Glomerular visceral epithelial cell (primary cell): ENCODE measurements around the gene DHX8.

Source experiments
- DNase-seq: peaks from one replicate; pipeline ENCODE4 v3.0.0-alpha.2; 2016; ENCODE audit errors: extremely low spot score

DHX8 gene

DNA sequence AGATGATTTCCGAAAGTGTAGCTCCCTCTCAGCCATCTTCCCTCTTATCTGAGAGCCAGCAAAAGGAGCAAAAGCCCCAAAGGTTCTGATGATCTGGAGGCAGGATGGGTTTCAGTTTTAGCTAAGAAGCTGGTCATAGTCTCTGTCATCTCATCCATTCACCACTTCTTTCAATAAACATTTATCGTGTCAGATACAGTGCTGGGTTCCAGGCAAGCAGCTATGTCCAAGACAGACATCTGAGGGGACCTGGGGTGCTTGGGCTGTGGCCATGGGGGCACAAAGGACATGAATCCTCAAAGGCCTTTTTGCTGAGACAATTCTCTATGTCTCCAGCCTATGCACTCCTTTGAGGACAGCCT is 63.4 kb downstream of the DHX8 start:
- no peak for DNase-seq

DNA sequence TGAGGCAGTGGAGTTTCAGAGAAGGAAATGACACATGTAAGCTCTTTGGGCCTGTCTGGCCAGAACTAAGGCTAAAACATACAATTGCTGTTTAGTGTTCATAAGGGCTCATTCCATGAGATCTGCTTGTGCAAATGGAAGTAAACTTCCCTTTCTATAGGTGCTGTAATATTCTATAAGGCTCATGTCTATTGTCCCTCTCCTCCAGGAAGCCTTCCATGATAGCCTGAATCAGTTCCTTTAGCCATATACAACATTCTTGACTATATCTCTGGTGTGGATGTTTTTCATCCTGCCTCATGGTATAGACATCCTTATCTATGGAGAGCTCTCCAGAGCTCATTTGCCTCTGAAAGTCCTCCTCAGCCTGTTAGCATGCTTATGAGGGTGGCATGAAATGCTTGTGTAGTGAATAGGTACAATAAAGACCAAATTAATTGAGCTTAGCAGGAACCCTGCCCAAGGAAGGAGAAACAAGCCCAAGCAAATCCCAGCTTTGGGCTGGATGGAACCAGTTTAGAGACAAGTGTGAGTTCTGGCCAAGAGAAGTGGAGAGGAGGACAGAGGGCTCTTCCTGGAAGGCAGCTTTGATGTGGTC is 64.0 kb downstream of the DHX8 start:
- no peak for DNase-seq

DNA sequence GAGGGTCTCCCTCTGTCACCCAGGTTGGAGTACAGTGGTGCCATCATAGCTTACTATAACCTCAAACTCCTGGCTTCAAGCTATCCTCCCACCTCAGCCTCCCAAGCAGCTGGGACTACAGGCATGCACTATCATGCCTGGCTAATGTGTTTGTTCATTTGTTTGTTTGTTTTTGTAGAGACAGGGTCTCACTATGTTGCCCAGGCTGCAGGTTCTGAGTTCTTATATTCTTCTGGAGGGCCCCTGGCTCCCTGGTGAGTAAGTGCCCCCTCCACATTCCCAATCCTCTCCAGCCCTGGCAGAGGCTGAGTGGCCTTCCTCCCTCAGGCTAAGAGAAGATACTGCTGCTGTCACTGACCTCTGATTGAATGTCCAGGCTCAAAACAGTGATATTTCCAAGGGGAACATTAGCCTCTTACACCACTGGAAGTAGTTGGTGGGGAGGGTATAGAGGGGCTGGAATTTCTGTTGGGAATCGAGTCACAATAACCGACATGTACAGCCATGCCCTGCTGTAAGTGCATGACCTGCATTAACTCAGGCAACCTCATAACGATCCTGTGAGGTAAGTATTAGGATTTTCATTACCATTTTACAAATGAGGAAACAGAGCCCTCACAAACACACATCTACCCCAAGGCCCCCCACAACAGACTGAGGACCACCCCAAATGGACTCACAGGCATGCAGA is 65.1 kb downstream of the DHX8 start:
- no peak for DNase-seq

DNA sequence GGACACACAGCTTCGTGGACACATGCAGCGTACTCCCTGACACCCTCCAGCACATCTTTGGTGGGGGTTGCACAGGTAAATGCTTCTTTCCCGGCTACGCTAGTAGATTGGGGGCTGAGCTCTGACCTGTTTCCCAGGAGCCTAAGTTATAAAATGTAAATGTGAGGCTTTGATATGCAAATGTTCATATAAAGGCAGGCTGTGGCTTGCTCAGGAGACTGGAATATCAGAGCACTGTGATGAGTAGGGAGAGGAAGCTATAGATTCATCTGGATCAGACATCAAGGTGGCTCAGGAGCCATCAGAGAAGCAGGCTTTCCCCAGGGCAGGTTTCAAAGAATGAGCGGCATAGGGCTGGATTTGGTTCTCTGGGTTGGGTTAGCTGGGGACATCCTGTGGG is 65.7 kb downstream of the DHX8 start:
- DNase-seq = no peak

DNA sequence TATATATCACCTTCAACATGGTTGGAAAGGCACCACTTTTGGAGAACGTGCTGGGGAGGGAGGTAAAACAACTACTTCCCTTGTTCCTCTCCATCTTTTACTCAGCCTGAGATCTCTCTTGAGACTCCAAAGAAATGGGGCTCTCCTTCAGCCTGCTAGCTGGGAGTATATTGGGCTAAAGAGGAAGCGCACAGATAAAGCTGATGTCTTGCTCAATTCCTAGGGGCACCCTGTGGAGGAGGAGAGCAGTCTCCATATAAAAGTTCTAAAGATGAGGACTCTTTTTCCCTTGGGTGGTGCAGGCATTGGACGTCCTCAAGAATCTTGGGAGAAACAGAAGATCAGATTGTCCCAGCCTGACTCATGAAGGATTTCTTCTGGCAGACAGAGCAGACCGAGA is 67.0 kb downstream of the DHX8 start:
- no peak for DNase-seq

DNA sequence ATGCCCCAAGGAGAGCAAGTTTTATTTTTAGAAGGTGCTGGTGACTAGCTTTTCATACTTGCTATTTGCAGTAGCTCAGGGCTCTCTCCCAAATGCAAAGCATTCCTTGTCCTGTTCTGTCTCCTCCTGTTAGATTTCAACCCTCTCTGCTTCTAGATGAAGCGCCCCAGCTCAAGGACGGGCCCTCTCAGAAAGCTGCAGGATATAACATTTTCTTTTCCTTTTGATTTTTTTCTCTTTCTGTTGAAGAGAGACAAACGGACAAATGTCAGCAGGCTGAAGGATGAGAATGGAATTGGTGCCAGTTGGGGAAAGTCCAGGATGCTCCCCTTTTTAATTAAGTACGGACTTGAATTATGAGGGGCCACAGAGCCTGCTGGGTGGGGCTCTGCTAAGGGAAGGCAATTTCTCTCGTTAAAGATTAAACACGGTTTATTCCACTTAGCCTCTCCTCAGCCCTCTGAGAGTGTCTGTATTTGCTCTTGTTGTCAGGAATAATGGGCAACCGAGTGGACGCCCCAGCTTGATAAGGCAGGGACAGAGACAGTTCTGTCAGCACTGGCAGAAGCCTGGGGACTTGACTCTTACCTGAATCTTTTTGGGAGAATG is 68.6 kb downstream of the DHX8 start:
- no peak for DNase-seq

DNA sequence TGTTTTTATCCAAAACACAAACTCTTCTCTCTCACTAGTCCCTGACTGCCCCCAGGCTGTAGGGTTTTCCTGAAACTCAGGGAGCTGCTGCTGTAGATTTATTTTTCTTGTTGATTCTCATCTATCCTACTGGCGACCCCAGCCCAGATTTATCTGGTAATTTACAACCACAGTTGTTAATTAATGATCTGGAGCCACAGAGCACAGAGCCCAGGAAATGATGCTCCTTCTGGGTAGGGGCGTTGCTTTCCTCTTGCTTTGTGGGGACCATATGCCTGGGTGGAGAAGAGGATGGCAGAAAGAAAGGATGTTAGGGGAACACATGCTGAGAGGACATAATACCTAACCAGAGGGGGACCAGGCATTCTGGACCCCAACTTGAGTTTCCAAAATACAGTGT is 69.8 kb downstream of the DHX8 start:
- DNase-seq = no peak

DNA sequence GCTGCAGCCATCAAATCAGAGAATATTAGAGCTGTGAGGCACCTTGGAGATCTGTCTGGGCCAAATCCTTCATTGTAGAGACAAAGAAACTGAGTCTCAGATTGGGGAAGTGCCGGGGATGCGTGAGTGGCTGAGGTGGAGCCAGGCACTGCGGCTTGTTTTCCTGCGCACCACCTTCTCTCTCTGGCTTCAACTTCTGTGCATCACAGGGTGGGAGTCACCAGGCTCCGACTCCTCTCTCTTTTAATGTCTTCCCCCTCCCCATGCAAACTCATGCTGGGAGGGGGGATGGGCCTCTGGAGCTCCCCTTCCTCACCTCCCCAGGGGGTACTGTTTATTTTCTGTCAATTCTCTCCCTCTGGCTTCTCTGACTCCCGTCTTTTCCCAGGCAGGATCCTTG is 71.1 kb downstream of the DHX8 start:
- no peak for DNase-seq

DNA sequence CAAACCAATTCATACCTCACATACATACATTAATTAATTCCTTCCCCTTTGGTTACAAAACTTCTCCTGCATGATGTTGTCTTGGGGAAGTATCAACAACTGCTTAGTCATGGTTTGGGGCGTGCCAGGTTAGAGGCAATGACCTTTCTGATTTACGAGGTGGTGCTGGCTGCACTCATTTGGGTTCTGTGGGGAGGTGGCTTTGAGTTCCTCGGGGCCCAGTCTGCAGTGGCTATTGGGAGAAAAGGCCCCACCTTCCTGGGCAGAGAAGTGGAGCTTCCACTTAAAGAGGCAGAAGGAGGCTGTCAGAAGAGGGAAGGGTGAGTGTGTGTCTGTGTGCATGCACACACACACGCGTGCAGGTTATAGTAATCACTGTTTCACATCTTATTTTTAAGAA is 72.5 kb downstream of the DHX8 start:
- no peak for DNase-seq

DNA sequence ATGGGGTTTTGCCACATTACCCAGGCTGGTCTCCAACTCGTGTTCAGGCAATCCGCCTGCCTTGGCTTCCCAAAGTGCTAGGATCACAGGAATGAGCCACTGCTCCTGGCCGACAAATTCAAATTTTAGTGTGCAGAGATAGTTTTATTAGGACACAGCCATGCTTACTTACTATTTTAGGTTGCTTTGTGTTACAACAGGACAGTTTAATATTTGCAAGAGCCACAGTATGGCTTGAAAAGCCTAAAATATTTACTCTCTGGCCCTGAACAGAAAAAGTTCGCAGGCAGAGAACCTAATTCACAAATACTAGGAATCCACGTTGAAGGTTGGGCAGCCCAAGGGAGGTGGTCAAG is 75.0 kb downstream of the DHX8 start:
- no peak for DNase-seq

DNA sequence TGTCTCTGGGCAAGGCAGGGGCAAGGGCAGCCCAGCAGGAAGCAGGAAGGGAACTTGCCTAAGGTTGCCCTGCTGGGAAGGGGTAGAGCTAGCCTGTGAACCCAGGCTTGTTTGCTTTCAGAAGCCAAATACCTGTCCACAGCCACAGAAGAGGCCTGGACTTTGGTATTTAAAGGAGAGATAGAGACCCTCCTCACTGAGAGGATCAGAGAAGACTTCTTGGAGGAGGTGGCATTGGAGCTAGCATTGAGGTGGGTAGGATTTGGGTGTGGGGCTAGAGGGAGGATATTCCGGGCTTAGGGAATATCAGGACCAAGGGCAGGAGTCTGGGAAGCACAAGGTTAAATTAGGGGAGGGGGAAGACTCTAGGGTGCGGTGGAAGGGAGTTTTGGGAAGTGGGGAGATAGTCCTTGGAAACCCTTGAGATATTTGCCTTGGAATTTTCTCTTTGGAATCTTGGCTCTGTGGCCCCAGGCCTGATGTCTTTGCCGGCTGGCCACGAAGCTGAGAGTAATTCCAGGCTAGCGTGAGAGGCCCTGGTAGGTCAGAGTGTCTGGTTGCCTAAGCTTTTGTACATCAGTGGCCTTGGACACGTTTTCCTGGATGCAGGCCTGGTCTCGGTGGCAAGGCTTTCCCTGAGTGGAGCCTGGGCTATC is 75.5 kb downstream of the DHX8 start:
- no peak for DNase-seq

DNA sequence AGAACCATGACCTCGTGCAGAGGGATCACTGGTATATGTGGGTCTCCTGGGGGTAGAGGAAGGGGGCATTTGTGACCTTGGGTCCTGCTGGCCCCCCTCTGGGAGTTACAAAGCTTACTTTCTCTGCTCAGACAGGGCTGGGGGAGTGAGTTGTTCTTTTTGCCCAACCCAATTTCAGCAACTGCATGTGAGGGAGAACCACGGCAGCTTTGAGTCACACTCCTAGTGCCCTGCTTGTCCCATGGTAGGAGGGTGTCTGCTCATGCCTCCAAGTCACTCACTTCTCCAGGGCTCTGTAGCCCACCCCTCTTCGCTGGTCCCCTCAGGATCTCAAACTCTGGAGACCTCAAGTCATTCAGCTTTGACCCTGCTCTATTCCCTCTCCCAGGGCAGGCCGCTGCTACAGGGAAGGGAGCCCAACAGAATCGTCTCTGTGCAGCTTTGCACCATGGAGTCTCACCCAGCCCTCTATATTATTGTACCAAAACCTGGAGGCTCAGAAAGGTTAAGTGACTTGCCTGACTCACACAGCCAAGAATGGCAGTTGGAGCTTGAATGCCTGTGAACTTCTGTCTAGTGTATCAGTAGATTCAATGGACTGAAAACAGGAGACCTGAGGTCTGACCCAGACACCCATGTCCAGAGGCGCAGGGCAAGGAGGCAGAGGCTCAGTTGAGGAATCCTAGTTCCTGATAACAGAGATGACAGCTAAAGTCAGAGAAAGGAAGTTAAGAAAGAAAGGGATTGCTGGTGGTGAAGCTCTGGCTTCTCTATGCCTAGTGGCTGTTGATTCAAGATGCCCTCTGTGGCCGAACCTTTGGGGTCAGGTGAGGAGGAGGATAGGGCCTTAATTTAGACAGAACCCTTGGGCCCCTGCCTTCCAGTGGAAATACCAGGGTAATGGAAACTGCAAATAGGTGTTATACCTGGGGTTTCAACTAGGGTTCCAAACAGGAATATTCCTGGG is 77.0 kb downstream of the DHX8 start:
- no peak for DNase-seq

DNA sequence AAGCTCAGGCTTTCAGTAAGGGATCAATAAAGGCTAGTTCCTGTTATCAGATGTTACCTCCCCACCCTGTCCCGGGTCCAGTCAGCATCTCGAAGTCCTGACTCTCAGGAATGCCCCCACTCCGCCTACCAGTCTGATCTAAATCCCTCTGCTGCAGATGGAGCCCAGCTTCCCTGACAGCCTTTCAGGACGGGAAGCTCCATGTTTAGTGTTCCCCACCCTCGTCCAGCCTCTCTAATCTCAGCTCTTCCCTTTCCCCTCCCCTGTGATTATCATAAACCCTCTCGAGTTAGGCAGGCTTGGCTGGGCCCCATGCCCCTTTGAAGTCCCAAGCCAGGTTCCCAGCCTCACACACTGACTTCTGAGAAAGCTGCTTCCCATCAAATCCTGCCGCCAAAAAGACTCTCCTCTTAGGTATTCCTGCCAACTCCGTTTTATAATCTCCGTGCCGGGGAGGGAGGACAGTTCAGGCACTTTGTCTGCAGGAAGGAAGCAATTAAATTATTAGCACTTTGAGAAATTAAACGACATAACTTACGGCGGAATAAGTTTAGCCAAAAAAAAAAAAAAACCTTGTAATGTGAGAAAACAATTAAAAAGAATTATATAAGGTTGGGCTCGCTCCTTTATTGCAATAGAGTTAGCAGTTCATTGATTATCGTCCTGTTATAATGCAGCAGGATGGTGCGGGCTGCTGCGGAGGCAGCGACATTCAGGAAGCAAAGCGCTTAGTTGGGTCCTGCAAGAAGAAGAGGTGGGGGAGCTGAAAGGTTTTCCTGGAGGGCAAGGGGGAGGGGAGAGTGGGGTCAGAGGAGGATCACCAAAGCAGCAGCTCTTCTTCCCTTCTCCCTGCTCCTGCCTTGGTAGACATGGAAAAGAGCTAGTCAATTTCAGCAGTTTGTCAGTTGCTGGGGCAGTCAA is 79.2 kb downstream of the DHX8 start:
- no peak for DNase-seq

DNA sequence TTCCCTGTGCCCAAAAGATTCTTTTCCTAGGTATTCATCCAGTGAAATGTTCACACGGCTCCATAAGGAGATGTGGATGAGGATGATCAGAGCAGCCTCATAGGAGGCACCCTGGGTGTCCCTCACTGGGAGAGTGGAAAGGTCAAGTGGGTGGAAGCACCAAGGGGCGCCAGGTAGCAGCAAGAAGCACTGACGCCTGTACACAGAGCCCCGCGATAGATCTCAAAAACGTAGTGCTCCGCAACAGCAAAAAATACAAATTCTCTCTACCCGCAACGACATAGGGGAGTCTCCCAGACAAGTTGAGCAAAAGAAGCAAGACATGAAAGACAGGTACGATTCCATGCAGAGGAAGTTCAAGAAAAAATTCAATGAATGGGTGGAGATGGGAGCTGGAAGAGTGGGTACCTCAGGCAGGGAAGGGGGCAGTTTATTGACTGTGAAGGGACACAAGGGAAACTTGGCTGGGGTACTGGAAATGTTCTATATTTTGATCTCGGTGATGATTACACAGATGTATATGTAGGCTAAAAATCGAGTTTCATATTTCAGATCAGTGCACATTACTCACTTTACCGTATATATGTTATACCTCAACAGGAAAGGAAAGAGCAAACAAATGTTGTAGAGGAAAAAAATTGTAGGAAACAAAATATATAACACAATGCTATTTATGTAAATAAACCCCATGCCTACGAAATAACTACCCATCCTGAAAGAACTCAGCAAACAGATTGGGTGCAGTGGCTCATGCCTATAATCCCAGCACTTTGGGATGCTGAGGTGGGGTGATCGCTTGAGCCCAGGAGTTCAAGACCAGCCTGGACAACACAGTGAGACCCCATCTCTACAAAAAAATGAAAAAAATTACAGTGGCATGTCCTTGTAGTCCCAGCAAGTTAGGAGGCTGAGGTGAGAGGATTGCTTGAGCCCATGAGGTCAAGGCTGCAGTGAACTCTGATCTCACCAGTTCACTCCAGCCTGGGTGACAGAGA is 80.1 kb downstream of the DHX8 start:
- no peak for DNase-seq

DNA sequence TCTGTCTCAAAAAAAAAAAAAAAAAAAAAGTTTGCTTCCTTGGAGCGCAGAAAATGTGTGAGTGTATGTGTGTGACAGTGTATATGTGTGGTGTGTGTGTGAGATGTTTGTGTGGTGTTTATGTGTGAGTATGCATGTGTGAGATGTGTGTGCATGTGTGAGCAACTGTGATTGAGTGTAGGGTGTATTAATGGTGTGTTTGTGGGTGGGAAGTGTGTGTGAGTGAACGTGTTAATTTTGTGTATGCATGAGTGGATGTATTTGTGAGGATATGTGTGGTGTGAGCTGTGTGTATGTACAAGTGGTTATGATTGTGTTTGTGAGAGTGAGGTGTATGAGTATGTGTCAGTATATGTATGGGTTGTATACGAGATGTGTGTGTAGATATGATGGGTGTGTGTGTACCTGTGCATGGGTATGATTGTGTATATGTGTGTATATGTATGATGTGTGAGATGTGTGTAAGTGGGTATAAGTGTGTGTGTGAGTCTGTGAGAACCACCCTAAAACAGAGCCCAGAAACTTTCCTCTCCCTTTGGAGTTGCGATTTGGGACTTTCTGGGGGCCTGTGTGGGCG is 84.8 kb downstream of the DHX8 start:
- no peak for DNase-seq

DNA sequence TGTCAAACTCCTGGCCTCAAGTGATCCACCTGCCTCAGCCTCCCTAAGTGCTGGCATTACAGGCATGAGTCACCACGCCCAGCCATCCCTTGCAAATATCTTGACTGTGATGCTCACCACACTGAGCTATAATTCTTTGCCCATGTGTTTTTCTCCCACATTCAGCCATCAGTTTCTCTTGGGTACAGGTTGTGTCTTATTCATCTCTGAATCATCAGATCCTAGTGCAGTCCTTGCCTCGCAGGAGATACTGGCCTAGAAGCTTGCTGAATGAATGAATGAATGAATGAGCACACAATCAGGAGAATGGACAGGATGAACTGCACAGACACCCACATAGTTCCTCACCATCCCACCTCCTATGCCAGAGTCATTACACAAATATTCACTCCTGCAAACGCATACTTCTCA is 86.7 kb downstream of the DHX8 start:
- peak; percentile 80 for DNase-seq

DNA sequence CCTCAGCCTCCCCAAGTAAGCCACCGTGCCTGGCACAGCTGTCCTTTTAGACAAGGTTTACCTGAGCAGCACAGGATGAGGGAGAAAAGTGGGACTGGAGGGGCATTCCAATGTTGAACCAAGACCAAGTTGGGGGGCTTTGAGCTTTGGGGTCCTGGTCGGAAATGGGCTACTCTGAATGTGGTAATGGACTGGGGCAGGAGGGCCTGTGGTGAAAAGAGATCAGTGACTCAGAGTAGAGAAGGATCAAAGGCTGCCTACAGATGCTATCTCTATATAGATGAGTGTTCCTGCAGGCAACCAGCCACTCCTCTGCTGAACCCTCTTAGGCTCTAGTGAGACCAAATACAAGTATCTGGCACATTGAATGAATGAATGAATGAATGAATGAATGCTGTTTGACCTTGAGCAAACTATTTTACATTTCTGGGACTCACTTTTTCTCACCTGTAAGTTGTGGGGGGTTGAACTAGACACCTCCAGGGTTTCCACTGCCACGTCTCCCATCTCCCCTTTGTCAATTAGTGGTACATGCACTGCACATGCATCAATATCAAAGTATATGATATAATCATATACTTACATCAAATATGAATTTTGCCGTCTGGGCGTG is 88.7 kb downstream of the DHX8 start:
- DNase-seq = no peak

DNA sequence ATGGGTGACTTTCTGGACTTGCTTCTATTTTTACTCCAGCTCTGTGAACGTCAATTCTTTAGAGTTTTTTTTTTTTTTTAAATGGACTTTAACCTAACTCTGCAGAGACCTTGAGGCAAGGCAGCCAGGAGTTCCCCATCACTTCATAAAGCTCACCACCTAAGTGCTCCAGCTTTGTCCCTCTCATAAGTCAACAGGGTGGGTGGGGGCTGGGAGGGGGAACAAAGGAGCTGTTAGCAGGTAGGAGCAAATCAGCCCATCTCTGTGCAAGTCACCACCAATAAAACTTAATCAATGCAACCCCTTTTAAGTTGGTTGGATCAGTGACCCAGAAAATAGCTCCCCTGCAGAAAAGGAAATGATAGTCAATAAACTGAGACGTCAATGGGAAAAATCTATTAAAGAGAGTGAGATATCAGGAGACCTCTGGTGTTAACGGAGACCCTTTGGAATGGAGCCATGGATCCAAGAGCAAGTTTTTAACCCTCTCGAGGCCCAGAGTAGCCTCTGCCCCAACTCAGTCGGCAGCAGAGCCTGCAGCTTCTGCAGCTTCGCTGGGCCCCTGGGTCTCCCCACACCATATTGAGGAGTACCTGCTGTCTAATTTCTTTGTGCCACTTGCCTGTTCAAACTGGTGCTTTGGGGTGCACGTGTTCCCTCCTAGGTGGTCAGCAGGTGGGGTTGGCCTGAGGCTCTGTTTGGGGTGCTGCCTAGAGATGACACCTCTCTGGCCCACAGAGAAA is 90.0 kb downstream of the DHX8 start:
- no peak for DNase-seq
